Esophagus mucosa (tissue), 1 donor: ENCODE data around the gene EWSR1. TPM values are rescaled to one million over a fixed set of nuclear protein-coding genes. Genes with fewer than 3 reads are reported as not detected.
"Not testable (repeated sequence)": the region's sequence is repeated elsewhere in the genome, so short reads cannot be mapped to it uniquely, and the experiment has no call there.

Source experiments
- ATAC-seq: fragments of 200-7000 bp; cut with Tn5 transposase; one replicate; pipeline ENCODE4 v1.9.1; 2020
- total RNA-seq: library from RNA; stranded (reverse); gene quantifications from one replicate; pipeline ENCODE4 v1.2.4, GENCODE V29; 2023
- donor health status: DM: yes; HTN: yes; CAD: no.

EWSR1 gene
- 127 TPM for total RNA-seq

- ATAC-seq, result peak; percentile 93
These were observed at the start of gene EWSR1, which contains the start of gene RHBDD3 for GRCh38 chr22:29267858-29268510. EWSR1 (plus strand) TSS chr22:29268268; CDS start chr22:29268337, 69 bp downstream. RHBDD3 (minus strand) TSS chr22:29267981; CDS start chr22:29265626, 2,355 bp downstream.

GRCh38 chr22:29218758-29219408 lies 49.2 kb upstream of the EWSR1 start:
- ATAC-seq, result no peak

- ATAC-seq, result not testable (repeated sequence)
These were observed 48.7 kb upstream of the EWSR1 start for GRCh38 chr22:29219409-29219782.

- no peak for ATAC-seq
These were observed 48.0 kb upstream of the EWSR1 start for GRCh38 chr22:29219881-29220670.

GRCh38 chr22:29224121-29224858 lies 43.8 kb upstream of the EWSR1 start:
- ATAC-seq, result no peak

- ATAC-seq, result peak; percentile 12
These were observed 43.1 kb upstream of the EWSR1 start for GRCh38 chr22:29224859-29225410.

GRCh38 chr22:29225422-29226090 lies 42.5 kb upstream of the EWSR1 start:
- ATAC-seq, result peak; percentile 64

- peak; percentile 25 for ATAC-seq
These were observed 41.6 kb upstream of the EWSR1 start for GRCh38 chr22:29226351-29226981.

GRCh38 chr22:29230972-29231875 lies 36.8 kb upstream of the EWSR1 start:
- ATAC-seq, result peak; percentile 12

GRCh38 chr22:29231971-29232959 lies 35.8 kb upstream of the EWSR1 start:
- ATAC-seq, result peak; percentile 35

- peak; percentile 17 for ATAC-seq
These were observed 34.7 kb upstream of the EWSR1 start for GRCh38 chr22:29233277-29233877.

- not testable (repeated sequence) for ATAC-seq
These were observed 27.6 kb upstream of the EWSR1 start for GRCh38 chr22:29240481-29240880.

- ATAC-seq, result no peak
These were observed 24.1 kb upstream of the EWSR1 start for GRCh38 chr22:29243874-29244446.

GRCh38 chr22:29244785-29245625 lies 23.1 kb upstream of the EWSR1 start:
- peak; percentile 19 for ATAC-seq

GRCh38 chr22:29245626-29246385 lies 22.3 kb upstream of the EWSR1 start:
- ATAC-seq, result peak; percentile 94

- ATAC-seq, result not testable (repeated sequence)
These were observed 20.2 kb upstream of the EWSR1 start for GRCh38 chr22:29247891-29248290.
